Endothelial cell of umbilical vein (primary cell): ENCODE measurements around the gene AUH. TPM values are rescaled to one million over a fixed set of nuclear protein-coding genes. Genes with fewer than 3 reads are reported as not detected.

Source experiments
- BruUV-seq: library from RNA; stranded (reverse); fragments of 400-500 nt; replicated peaks from 2 replicates; lab custom pipeline; 2021; lab: Mats Ljungman, UMichigan
- CTCF ChIA-PET: fragments of 300-600, 350-600 bp; sonication (Branson Sonifier 250); formaldehyde crosslinking; loops from one replicate; lab custom pipeline; 2021; ENCODE audit warnings: antibody characterized with exemption, inconsistent platforms; lab: Charles Lee
- POLR2A ChIA-PET: fragments of 300-600, 350-600 bp; sonication (Branson Sonifier 250); formaldehyde crosslinking; loops from one replicate; lab custom pipeline; 2021; ENCODE audit warnings: antibody characterized with exemption, inconsistent platforms; lab: Charles Lee
- DNase-seq: peaks from one replicate; pipeline ENCODE4 v3.0.0-alpha.2; 2011; ENCODE audit warnings: low read depth, low spot score
- FAIRE-seq: peaks from 2 replicates; lab custom pipeline; 2011; peaks lifted over from hg19 to GRCh38; lab: Jason Lieb, UNC
- H2AFZ ChIP-seq: 2 replicates; pipeline ENCODE4 v1.6.0; 2012; ENCODE audit warnings: low read depth, low read length, control low read depth, inconsistent platforms
- H3K27ac ChIP-seq: 2 replicates; pipeline ENCODE4 v1.5.1; 2011; ENCODE audit warnings: low read depth, mild to moderate bottlenecking, control low read depth, low read length, moderate library complexity; ENCODE audit not compliant: insufficient read depth
- H3K27me3 ChIP-seq, 2 experiments: 2 replicates each; pipeline versions ENCODE4 v1.6.0 to v1.6.1; 2011; ENCODE audit warnings: low read length in 2 of 2, mixed read lengths in 1 of 2; ENCODE audit not compliant: control insufficient read depth in 2 of 2, insufficient read depth in 2 of 2
- H3K36me3 ChIP-seq, 2 experiments: 2 replicates in 1 of 2; 3 replicates in 1 of 2; pipeline ENCODE4 v1.5.1; 2011; ENCODE audit warnings: low read length in 2 of 2, mild to moderate bottlenecking in 1 of 2, moderate library complexity in 1 of 2; ENCODE audit not compliant: control insufficient read depth in 2 of 2, insufficient read depth in 2 of 2; ENCODE audit errors: extremely low read depth in 1 of 2
- H3K4me1 ChIP-seq: 3 replicates; pipeline ENCODE4 v1.5.1; 2011; ENCODE audit warnings: mild to moderate bottlenecking, low read length; ENCODE audit not compliant: control insufficient read depth, insufficient read depth; ENCODE audit errors: extremely low read depth
- H3K4me2 ChIP-seq: 2 replicates; pipeline ENCODE4 v1.6.1; 2011; ENCODE audit warnings: low read length, control low read depth, mixed read lengths; ENCODE audit not compliant: insufficient read depth
- H3K4me3 ChIP-seq, 3 experiments: fragments of 200-600 bp in 1 of 3; sonication (generic), shearing (Covaris generic) in 1 of 3; replicated peaks in 1 of 3; 2 replicates each; pipeline ENCODE4 v1.5.1; 2011 to 2016; ENCODE audit warnings: control low read depth in 3 of 3, low read length in 3 of 3, mild to moderate bottlenecking in 2 of 3, inconsistent platforms in 1 of 3, low read depth in 1 of 3, moderate library complexity in 1 of 3; ENCODE audit not compliant: insufficient read depth in 1 of 3
- H3K79me2 ChIP-seq: 2 replicates; pipeline ENCODE4 v1.6.0; 2012; ENCODE audit warnings: low read length, inconsistent platforms; ENCODE audit not compliant: control insufficient read depth, insufficient read depth
- H3K9ac ChIP-seq: replicated peaks from 2 replicates; pipeline ENCODE3; 2011; ENCODE audit warnings: low read length, control low read depth; ENCODE audit not compliant: insufficient read depth; ENCODE audit errors: extremely low read depth
- H3K9me1 ChIP-seq: replicated peaks from 3 replicates; pipeline ENCODE4 v1.6.0; 2011; ENCODE audit warnings: mild to moderate bottlenecking, low read length; ENCODE audit not compliant: control insufficient read depth, insufficient read depth; ENCODE audit errors: extremely low read depth
- H3K9me3 ChIP-seq: replicated peaks from 2 replicates; pipeline ENCODE4 v1.5.1; 2012; ENCODE audit warnings: low read length, inconsistent platforms; ENCODE audit not compliant: control insufficient read depth, insufficient read depth
- H4K20me1 ChIP-seq: replicated peaks from 2 replicates; pipeline ENCODE3; 2011; ENCODE audit warnings: mild to moderate bottlenecking, low read length; ENCODE audit not compliant: control insufficient read depth, insufficient read depth; ENCODE audit errors: extremely low read depth
- FOS ChIP-seq: IDR thresholded peaks from 2 replicates; pipeline ENCODE4 v1.6.1; 2011; ENCODE audit warnings: mild to moderate bottlenecking, low read length, moderate library complexity, borderline replicate concordance; ENCODE audit not compliant: insufficient read depth
- JUN ChIP-seq: IDR thresholded peaks from 2 replicates; pipeline ENCODE4 v1.6.1; 2011; ENCODE audit warnings: borderline replicate concordance, low read depth; ENCODE audit not compliant: insufficient read length, insufficient read depth
- MYC ChIP-seq: IDR thresholded peaks from one replicate; pipeline ENCODE4 v1.6.1; 2011; ENCODE audit warnings: mild to moderate bottlenecking, low read depth, low read length
- POLR2AphosphoS5 ChIP-seq: IDR thresholded peaks from 2 replicates; pipeline ENCODE4 v1.6.1; 2012; ENCODE audit warnings: low read depth, mild to moderate bottlenecking, control low read depth, low read length, moderate library complexity; ENCODE audit not compliant: insufficient read depth
- dilution Hi-C: fragments of 300-500 bp; cut with MboI; formaldehyde crosslinking; loops from one replicate; pipeline ENCODE4 v1.15.0; 2019; ENCODE audit warnings: low sequenced_read_pairs; ENCODE audit not compliant: extremely low pct_ligation_motif_present
- intact Hi-C: fragments of 100-400 bp; cut with micrococcal nuclease; formaldehyde crosslinking; loops from one replicate; pipeline ENCODE4 v1.10.0; 2022
- polyA plus RNA-seq, 4 experiments: library from polyadenylated mRNA; depleted of rRNA in 3 of 4; stranded (reverse) in 3 of 4; unstranded in 1 of 4; fragments of >200 nt; gene quantifications; 2 replicates each; pipeline versions ENCODE4 v1.2.1 to v1.2.3, GENCODE V29; 2011 to 2012; ENCODE audit warnings: missing spikeins in 1 of 4
- total RNA-seq: library from RNA; stranded (reverse); gene quantifications from 2 replicates; pipeline ENCODE4 v1.2.3, GENCODE V29; 2021
- TF ChIP-seq, protein P1 (sequence below), 2 donors: IDR thresholded peaks; 1 replicate in 1 of 2; 2 replicates in 1 of 2; pipeline ENCODE4 v1.5.1; 2011; ENCODE audit warnings: low read length in 2 of 2, mild to moderate bottlenecking in 2 of 2, moderate library complexity in 2 of 2, control low read depth in 1 of 2, inconsistent platforms in 1 of 2, low read depth in 1 of 2; ENCODE audit not compliant: insufficient read depth in 1 of 2; ENCODE audit errors: extremely low read depth in 1 of 2
- TF ChIP-seq, protein P2 (sequence below): IDR thresholded peaks from 2 replicates; pipeline ENCODE4 v1.6.1; 2011; ENCODE audit not compliant: insufficient read depth, insufficient read length

Gene AUH
- total and polyA plus RNA-seq, 2 donors (not counting 3 experiments of a cell fraction or from before 2014, with no cell fraction given): 2.3 to 9.2 TPM

DNA sequence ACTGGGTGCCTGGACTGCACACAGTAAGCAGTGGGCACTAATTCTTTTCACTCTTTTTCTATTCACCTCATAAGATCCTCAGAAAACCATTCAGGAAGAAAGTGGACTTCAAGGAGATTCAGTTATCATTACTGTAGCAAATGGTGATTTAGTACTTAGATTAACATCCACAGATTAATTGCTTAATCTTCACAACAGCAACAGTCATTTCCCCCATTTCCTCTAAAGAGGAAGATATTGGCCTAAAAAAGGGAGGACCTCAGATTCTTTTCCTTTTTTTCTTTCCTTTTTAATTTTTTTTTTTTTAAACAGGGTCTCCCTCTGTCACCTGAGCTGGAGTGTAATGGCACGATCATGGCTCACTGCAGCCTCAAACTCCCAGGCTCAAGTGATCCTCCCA is 64.4 kb downstream of the AUH start:
- H3K4me3 ChIP-seq: no peak overlapping the region
- intact Hi-C loops (no loop called here), dilution Hi-C loops (no loop called here)
- H2AFZ ChIP-seq: no peak overlapping the region
- no peak for FAIRE-seq
- peaks cover 0 to 3% of the 10 kb centered on the region in 2 experiments for H3K36me3 ChIP-seq
- no peak overlapping the region for H3K27ac ChIP-seq
- no peaks in the 10 kb centered on the region for H3K4me1 ChIP-seq
- POLR2A ChIA-PET: no interaction called here
- no peaks in the 10 kb centered on the region for H3K9me1 ChIP-seq
- H3K79me2 ChIP-seq: no peaks in the 10 kb centered on the region
- no peak for DNase-seq
- H3K9me3 ChIP-seq: no peaks in the 10 kb centered on the region
- no TSS peak for BruUV-seq
- CTCF ChIA-PET: no interaction called here
- no peak overlapping the region for H3K4me2 ChIP-seq
- no peaks in the 10 kb centered on the region for H3K27me3 ChIP-seq
- no peaks in the 10 kb centered on the region for H4K20me1 ChIP-seq
- TF ChIP-seq JUN: no peak
- TF ChIP-seq, protein P1, sequence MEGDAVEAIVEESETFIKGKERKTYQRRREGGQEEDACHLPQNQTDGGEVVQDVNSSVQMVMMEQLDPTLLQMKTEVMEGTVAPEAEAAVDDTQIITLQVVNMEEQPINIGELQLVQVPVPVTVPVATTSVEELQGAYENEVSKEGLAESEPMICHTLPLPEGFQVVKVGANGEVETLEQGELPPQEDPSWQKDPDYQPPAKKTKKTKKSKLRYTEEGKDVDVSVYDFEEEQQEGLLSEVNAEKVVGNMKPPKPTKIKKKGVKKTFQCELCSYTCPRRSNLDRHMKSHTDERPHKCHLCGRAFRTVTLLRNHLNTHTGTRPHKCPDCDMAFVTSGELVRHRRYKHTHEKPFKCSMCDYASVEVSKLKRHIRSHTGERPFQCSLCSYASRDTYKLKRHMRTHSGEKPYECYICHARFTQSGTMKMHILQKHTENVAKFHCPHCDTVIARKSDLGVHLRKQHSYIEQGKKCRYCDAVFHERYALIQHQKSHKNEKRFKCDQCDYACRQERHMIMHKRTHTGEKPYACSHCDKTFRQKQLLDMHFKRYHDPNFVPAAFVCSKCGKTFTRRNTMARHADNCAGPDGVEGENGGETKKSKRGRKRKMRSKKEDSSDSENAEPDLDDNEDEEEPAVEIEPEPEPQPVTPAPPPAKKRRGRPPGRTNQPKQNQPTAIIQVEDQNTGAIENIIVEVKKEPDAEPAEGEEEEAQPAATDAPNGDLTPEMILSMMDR (IDR thresholded peaks at IDR 0.05; ENCODE audit: extremely low read depth in 1 of 2, insufficient read depth in 1 of 2, low read depth in 1 of 2, low read length in 2 of 2): no peak
- no peak for TF ChIP-seq POLR2AphosphoS5
- TF ChIP-seq FOS: no peak
- TF ChIP-seq, protein P2, sequence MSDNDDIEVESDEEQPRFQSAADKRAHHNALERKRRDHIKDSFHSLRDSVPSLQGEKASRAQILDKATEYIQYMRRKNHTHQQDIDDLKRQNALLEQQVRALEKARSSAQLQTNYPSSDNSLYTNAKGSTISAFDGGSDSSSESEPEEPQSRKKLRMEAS: no peak
- no peak overlapping the region for H3K9ac ChIP-seq

DNA sequence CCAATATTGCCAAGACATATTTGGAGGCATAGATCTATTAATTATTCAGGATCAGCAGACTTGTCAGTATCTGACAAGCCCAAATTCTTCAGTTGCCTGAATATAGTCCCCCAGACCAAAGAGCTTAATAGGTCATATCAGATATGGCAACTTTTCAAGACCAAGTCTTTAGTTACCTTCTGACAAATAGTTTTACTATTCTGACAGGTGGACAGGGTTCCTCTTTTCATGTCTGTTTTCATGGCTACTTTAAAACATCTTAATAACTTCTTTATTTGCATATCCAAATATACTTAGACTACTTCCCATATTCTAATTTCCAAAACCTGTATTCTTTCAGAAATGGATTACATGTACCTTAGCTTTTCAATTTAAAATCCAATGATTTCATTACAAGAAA is 65.4 kb downstream of the AUH start:
- ChIA-PET POLR2A (no interaction called here), CTCF (interaction anchor here (1.0 kb wide), 1 partner anchor 10 kb away, joined by 4 read pairs; no protein-coding TSS in a partner anchor)

More for the DNA sequence above, 65.4 kb downstream of the AUH start:
- Histone ChIP-seq H3K4me2 (no peak overlapping the region), H4K20me1 (no peaks in the 10 kb centered on the region), H3K27me3 (no peaks in the 10 kb centered on the region), H2AFZ (no peak overlapping the region), H3K4me3 (no peak overlapping the region), H3K9me3 (no peaks in the 10 kb centered on the region), H3K9ac (no peak overlapping the region), H3K4me1 (no peaks in the 10 kb centered on the region), H3K9me1 (no peaks in the 10 kb centered on the region), H3K79me2 (no peaks in the 10 kb centered on the region), H3K27ac (no peak overlapping the region), H3K36me3 (peaks cover 0 to 3% of the 10 kb centered on the region in 2 experiments)
- FAIRE-seq (no peak), DNase-seq (no peak)
- dilution Hi-C loops: no loop called here
- no TSS peak for BruUV-seq
- no peak for TF ChIP-seq MYC
- TF ChIP-seq, protein P2: no peak
- intact Hi-C loops: no loop called here
